ENCODE results near the gene CFAP47.

DNA sequence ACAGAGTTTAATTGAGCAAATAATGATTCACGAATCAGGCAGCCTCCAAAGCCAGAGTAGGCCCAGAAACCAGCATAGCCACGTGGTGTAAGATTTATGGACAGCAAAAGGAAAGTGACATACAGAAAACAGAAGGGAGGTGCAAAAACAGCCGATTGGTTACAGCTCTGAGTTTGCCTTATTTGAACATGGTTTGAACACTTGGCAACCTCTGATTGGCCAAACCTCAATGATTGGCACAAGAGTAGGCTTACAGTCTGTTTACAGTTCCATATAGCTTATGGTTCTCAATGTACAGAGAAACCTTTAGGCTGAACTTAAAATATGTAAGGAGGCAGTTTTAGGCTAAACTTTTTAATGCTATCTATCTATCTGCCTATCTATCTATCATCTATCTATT lies 394.8 kb downstream of the CFAP47 start:
- TF ChIP-seq, protein P1, sequence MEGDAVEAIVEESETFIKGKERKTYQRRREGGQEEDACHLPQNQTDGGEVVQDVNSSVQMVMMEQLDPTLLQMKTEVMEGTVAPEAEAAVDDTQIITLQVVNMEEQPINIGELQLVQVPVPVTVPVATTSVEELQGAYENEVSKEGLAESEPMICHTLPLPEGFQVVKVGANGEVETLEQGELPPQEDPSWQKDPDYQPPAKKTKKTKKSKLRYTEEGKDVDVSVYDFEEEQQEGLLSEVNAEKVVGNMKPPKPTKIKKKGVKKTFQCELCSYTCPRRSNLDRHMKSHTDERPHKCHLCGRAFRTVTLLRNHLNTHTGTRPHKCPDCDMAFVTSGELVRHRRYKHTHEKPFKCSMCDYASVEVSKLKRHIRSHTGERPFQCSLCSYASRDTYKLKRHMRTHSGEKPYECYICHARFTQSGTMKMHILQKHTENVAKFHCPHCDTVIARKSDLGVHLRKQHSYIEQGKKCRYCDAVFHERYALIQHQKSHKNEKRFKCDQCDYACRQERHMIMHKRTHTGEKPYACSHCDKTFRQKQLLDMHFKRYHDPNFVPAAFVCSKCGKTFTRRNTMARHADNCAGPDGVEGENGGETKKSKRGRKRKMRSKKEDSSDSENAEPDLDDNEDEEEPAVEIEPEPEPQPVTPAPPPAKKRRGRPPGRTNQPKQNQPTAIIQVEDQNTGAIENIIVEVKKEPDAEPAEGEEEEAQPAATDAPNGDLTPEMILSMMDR (IDR thresholded peaks at IDR 0.05; ENCODE audit: low read depth, low read length, poor library complexity, severe bottlenecking) = no peak
- TF ChIP-seq EZH2phosphoT487 (IDR thresholded peaks at IDR 0.05; ENCODE audit: borderline replicate concordance, low read length) = no peak
